BLaER1 (cell line): ENCODE measurements around the gene GJB2.

Source experiments
- H3K27ac ChIP-seq: shearing (Covaris generic); formaldehyde crosslinking; 2 replicates; pipeline ENCODE4 v1.8.1; 2022
- H3K27me3 ChIP-seq: shearing (Covaris generic); formaldehyde crosslinking; 2 replicates; pipeline ENCODE4 v1.8.1; 2022
- H3K36me3 ChIP-seq: shearing (Covaris generic); formaldehyde crosslinking; 2 replicates; pipeline ENCODE4 v1.8.1; 2022
- H3K4me1 ChIP-seq: shearing (Covaris generic); formaldehyde crosslinking; 2 replicates; pipeline ENCODE4 v1.8.1; 2022
- H3K4me2 ChIP-seq: shearing (Covaris generic); formaldehyde crosslinking; 2 replicates; pipeline ENCODE4 v1.8.1; 2022
- H3K4me3 ChIP-seq: shearing (Covaris generic); formaldehyde crosslinking; 2 replicates; pipeline ENCODE4 v1.8.1; 2022
- H3K9ac ChIP-seq: shearing (Covaris generic); formaldehyde crosslinking; 2 replicates; pipeline ENCODE4 v1.8.1; 2022
- H3K9me3 ChIP-seq: shearing (Covaris generic); formaldehyde crosslinking; 2 replicates; pipeline ENCODE4 v1.8.1; 2022
- H4K20me1 ChIP-seq: shearing (Covaris generic); formaldehyde crosslinking; 2 replicates; pipeline ENCODE4 v1.8.1; 2022
- Cebpa-rat ChIP-seq: shearing (Covaris generic); IDR thresholded peaks from 2 replicates; pipeline ENCODE4 v1.8.1; 2022

GJB2 gene

GRCh38 chr13:20182231-20182846 is 10.4 kb downstream of the GJB2 start:
- no peak overlapping the region for H3K9ac ChIP-seq
- no peaks in the 10 kb centered on the region for H3K36me3 ChIP-seq
- no peaks in the 10 kb centered on the region for H3K9me3 ChIP-seq
- no peak for TF ChIP-seq Cebpa-rat
- no peaks in the 10 kb centered on the region for H3K4me1 ChIP-seq
- H3K27ac ChIP-seq = no peak overlapping the region
- H3K4me2 ChIP-seq = no peak overlapping the region
- peaks cover 14% of the 10 kb centered on the region for H3K27me3 ChIP-seq
- no peak overlapping the region for H3K4me3 ChIP-seq
- H4K20me1 ChIP-seq = no peaks in the 10 kb centered on the region

- no peak for TF ChIP-seq Cebpa-rat
- Histone ChIP-seq H3K9me3 (no peaks in the 10 kb centered on the region), H3K4me1 (no peaks in the 10 kb centered on the region), H3K4me3 (no peak overlapping the region), H3K27me3 (peaks cover 25% of the 10 kb centered on the region), H4K20me1 (no peaks in the 10 kb centered on the region), H3K4me2 (no peak overlapping the region), H3K27ac (no peak overlapping the region), H3K36me3 (no peaks in the 10 kb centered on the region), H3K9ac (no peak overlapping the region)
These were observed 11.6 kb downstream of the GJB2 start for GRCh38 chr13:20181188-20181587.

- H4K20me1 ChIP-seq = no peaks in the 10 kb centered on the region
- no peak for TF ChIP-seq Cebpa-rat
- no peak overlapping the region for H3K27ac ChIP-seq
- H3K27me3 ChIP-seq = peaks cover 52% of the 10 kb centered on the region
- no peaks in the 10 kb centered on the region for H3K9me3 ChIP-seq
- H3K36me3 ChIP-seq = no peaks in the 10 kb centered on the region
- H3K9ac ChIP-seq = no peak overlapping the region
- H3K4me2 ChIP-seq = no peak overlapping the region
- H3K4me1 ChIP-seq = peaks cover 14% of the 10 kb centered on the region
- H3K4me3 ChIP-seq = no peak overlapping the region
These were observed 14.6 kb downstream of the GJB2 start for GRCh38 chr13:20178156-20178555.

- no peak overlapping the region for H3K4me2 ChIP-seq
- H3K9me3 ChIP-seq = no peaks in the 10 kb centered on the region
- no peaks in the 10 kb centered on the region for H3K36me3 ChIP-seq
- no peak overlapping the region for H3K27ac ChIP-seq
- H4K20me1 ChIP-seq = no peaks in the 10 kb centered on the region
- no peak overlapping the region for H3K4me3 ChIP-seq
- H3K9ac ChIP-seq = no peak overlapping the region
- H3K27me3 ChIP-seq = peaks cover 52% of the 10 kb centered on the region
- H3K4me1 ChIP-seq = peaks cover 21% of the 10 kb centered on the region
- no peak for TF ChIP-seq Cebpa-rat
These were observed 15.5 kb downstream of the GJB2 start for GRCh38 chr13:20177049-20177831.

GRCh38 chr13:20175907-20176652 is 16.7 kb downstream of the GJB2 start:
- no peak overlapping the region for H3K27ac ChIP-seq
- no peaks in the 10 kb centered on the region for H3K9me3 ChIP-seq
- H3K4me1 ChIP-seq = peaks cover 21% of the 10 kb centered on the region
- peaks cover 52% of the 10 kb centered on the region for H3K27me3 ChIP-seq
- no peaks in the 10 kb centered on the region for H3K36me3 ChIP-seq
- no peak overlapping the region for H3K4me2 ChIP-seq
- H3K4me3 ChIP-seq = no peak overlapping the region
- no peak for TF ChIP-seq Cebpa-rat
- no peaks in the 10 kb centered on the region for H4K20me1 ChIP-seq
- H3K9ac ChIP-seq = no peak overlapping the region

GRCh38 chr13:20175406-20175794 is 17.3 kb downstream of the GJB2 start:
- Histone ChIP-seq H3K27ac (no peak overlapping the region), H3K9ac (no peak overlapping the region), H3K4me2 (no peak overlapping the region), H3K27me3 (peaks cover 52% of the 10 kb centered on the region), H3K4me1 (peaks cover 21% of the 10 kb centered on the region), H3K4me3 (no peak overlapping the region), H3K36me3 (no peaks in the 10 kb centered on the region), H4K20me1 (no peaks in the 10 kb centered on the region), H3K9me3 (no peaks in the 10 kb centered on the region)
- no peak for TF ChIP-seq Cebpa-rat

- peak overlapping the region; percentile 13 for H3K4me2 ChIP-seq
- no peaks in the 10 kb centered on the region for H3K9me3 ChIP-seq
- peaks cover 21% of the 10 kb centered on the region for H3K4me1 ChIP-seq
- no peak overlapping the region for H3K4me3 ChIP-seq
- H3K27me3 ChIP-seq = peaks cover 52% of the 10 kb centered on the region
- H3K27ac ChIP-seq = no peak overlapping the region
- no peaks in the 10 kb centered on the region for H3K36me3 ChIP-seq
- no peaks in the 10 kb centered on the region for H4K20me1 ChIP-seq
- no peak for TF ChIP-seq Cebpa-rat
- no peak overlapping the region for H3K9ac ChIP-seq
These were observed 17.9 kb downstream of the GJB2 start for GRCh38 chr13:20174656-20175405.

- no peak overlapping the region for H3K9ac ChIP-seq
- peaks cover 51% of the 10 kb centered on the region for H3K27me3 ChIP-seq
- peaks cover 21% of the 10 kb centered on the region for H3K4me1 ChIP-seq
- peak overlapping the region; percentile 21 for H3K4me2 ChIP-seq
- no peaks in the 10 kb centered on the region for H3K9me3 ChIP-seq
- no peak overlapping the region for H3K27ac ChIP-seq
- H4K20me1 ChIP-seq = no peaks in the 10 kb centered on the region
- H3K4me3 ChIP-seq = no peak overlapping the region
- no peaks in the 10 kb centered on the region for H3K36me3 ChIP-seq
- no peak for TF ChIP-seq Cebpa-rat
These were observed 19.5 kb downstream of the GJB2 start for GRCh38 chr13:20173116-20173746.

- Histone ChIP-seq H3K9me3 (no peaks in the 10 kb centered on the region), H3K4me3 (no peak overlapping the region), H3K4me2 (no peak overlapping the region), H3K27me3 (peaks cover 32% of the 10 kb centered on the region), H3K4me1 (peaks cover 21% of the 10 kb centered on the region), H3K9ac (no peak overlapping the region), H4K20me1 (no peaks in the 10 kb centered on the region), H3K36me3 (no peaks in the 10 kb centered on the region), H3K27ac (no peak overlapping the region)
- TF ChIP-seq Cebpa-rat = no peak
These were observed 21.4 kb downstream of the GJB2 start for GRCh38 chr13:20171364-20171763.
